ENCODE data around the gene WFDC1. TPM values are rescaled to one million over a fixed set of nuclear protein-coding genes. Genes with fewer than 3 reads are reported as not detected.

WFDC1 gene
- total and polyA plus RNA-seq, 2 of the 4 experiments (the other 2 are of a cell fraction) = 4.7 to 6.8 TPM

- H4K5ac ChIP-seq (ENCODE audit: low read depth, low read length) = no peak overlapping the region
- peaks cover 71% of the 10 kb centered on the region for H3K27me3 ChIP-seq (ENCODE audit: control insufficient read depth, insufficient read depth, low read length)
- no peak overlapping the region for H3K14ac ChIP-seq (replicated peaks; ENCODE audit: low read depth, low read length)
- no peak overlapping the region for H2AK9ac ChIP-seq (replicated peaks; ENCODE audit: low read depth, low read length, poor library complexity)
- no peak overlapping the region for H2BK15ac ChIP-seq (ENCODE audit: low read depth, low read length)
- TF ChIP-seq POLR2A (IDR thresholded peaks at IDR 0.05; ENCODE audit: low read depth, low read length) = no peak
- no peak for TF ChIP-seq CHD1 (IDR thresholded peaks at IDR 0.05; ENCODE audit: low read depth, low read length)
- TF ChIP-seq ELK1 (IDR thresholded peaks at IDR 0.05; ENCODE audit: borderline replicate concordance, low read depth, low read length) = no peak
- no peak for TF ChIP-seq BHLHE40 (IDR thresholded peaks at IDR 0.05; ENCODE audit: low read depth, low read length)
- no peak for TF ChIP-seq MXI1 (IDR thresholded peaks at IDR 0.05; ENCODE audit: borderline replicate concordance, low read depth, low read length)
- no peak for TF ChIP-seq CTCF (conservative IDR thresholded peaks at IDR 0.05; ENCODE audit: low read depth, low read length)
- TF ChIP-seq CEBPB (IDR thresholded peaks at IDR 0.05; ENCODE audit: low read depth, low read length) = no peak
- TF ChIP-seq, protein P1, sequence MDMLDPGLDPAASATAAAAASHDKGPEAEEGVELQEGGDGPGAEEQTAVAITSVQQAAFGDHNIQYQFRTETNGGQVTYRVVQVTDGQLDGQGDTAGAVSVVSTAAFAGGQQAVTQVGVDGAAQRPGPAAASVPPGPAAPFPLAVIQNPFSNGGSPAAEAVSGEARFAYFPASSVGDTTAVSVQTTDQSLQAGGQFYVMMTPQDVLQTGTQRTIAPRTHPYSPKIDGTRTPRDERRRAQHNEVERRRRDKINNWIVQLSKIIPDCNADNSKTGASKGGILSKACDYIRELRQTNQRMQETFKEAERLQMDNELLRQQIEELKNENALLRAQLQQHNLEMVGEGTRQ (IDR thresholded peaks at IDR 0.05; ENCODE audit: low read depth, low read length) = no peak
- no peak for TF ChIP-seq SMC3 (IDR thresholded peaks at IDR 0.05; ENCODE audit: low read depth, low read length)
- TF ChIP-seq RCOR1 (IDR thresholded peaks at IDR 0.05; ENCODE audit: insufficient replicate concordance, low read length) = no peak
- TF ChIP-seq MAFK (IDR thresholded peaks at IDR 0.05; ENCODE audit: low read depth, low read length) = no peak
- no peak for TF ChIP-seq RAD21 (IDR thresholded peaks at IDR 0.05; ENCODE audit: low read length)
- no peak for TF ChIP-seq MAZ (IDR thresholded peaks at IDR 0.05; ENCODE audit: borderline replicate concordance, low read depth, low read length)
- no peak for TF ChIP-seq RFX5 (IDR thresholded peaks at IDR 0.05; ENCODE audit: low read depth, low read length)
- no peak for TF ChIP-seq FOS (IDR thresholded peaks at IDR 0.05; ENCODE audit: low read depth, low read length)
- TF ChIP-seq NFE2L2 (IDR thresholded peaks at IDR 0.05; ENCODE audit: low read depth, low read length) = no peak
- no peaks in the 10 kb centered on the region for H4K20me1 ChIP-seq (ENCODE audit: insufficient read depth, low read length)
- H4K8ac ChIP-seq (ENCODE audit: low read depth in 2 of 2, low read length in 2 of 2) = no peak overlapping the region
- no peak for DNase-seq
- H3K56ac ChIP-seq (ENCODE audit: extremely low read depth, insufficient read depth, low read length) = no peak overlapping the region
- H3K18ac ChIP-seq (ENCODE audit: low read depth, low read length) = no peak overlapping the region
- H3K4me2 ChIP-seq (ENCODE audit: low read depth, low read length) = no peak overlapping the region
- no peak overlapping the region for H2BK120ac ChIP-seq (ENCODE audit: low read depth, low read length)
- H3K4me3 ChIP-seq (ENCODE audit: insufficient read depth, low read depth, low read length) = no peak overlapping the region
- BruUV-seq (replicated peaks) = no TSS peak
- H3K9me3 ChIP-seq (ENCODE audit: control insufficient read depth, insufficient read depth, low read length) = peaks cover 7% of the 10 kb centered on the region
- no peak overlapping the region for H3K4ac ChIP-seq (ENCODE audit: low read depth, low read length)
- H4K91ac ChIP-seq (ENCODE audit: insufficient read depth, low read depth, low read length) = no peak overlapping the region
- ChIA-PET POLR2A (ENCODE audit: unreplicated experiment) (no interaction called here), CTCF (interaction anchor here (0.8 kb wide), 1 partner anchor 25 kb away, joined by 3 read pairs; no protein-coding TSS in a partner anchor)
- H3K23ac ChIP-seq (ENCODE audit: low read depth, low read length) = no peak overlapping the region
- H2BK20ac ChIP-seq (ENCODE audit: low read depth, low read length) = no peak overlapping the region
- no peaks in the 10 kb centered on the region for H3K9me1 ChIP-seq (ENCODE audit: insufficient read depth, low read length)
- no peak overlapping the region for H3K9ac ChIP-seq (ENCODE audit: low read depth, low read length)
- H3K4me1 ChIP-seq (ENCODE audit: control insufficient read depth, insufficient read depth, low read length) = no peaks in the 10 kb centered on the region
- no peaks in the 10 kb centered on the region for H3K79me1 ChIP-seq (ENCODE audit: low read depth in 1 of 2, low read length in 2 of 2)
- no peak for ATAC-seq (ENCODE audit: low read depth)
- WGBS, 2 experiments (ENCODE audit: extremely low coverage in 2 of 2, insufficient read length in 1 of 2) = no CpG with 5 or more reads among the region's 6 CpGs
- H3K36me3 ChIP-seq (ENCODE audit: control insufficient read depth, insufficient read depth, low read length) = no peaks in the 10 kb centered on the region
- no peak overlapping the region for H3K27ac ChIP-seq (ENCODE audit: insufficient read depth, low read length)
- in situ Hi-C loops (cut with MboI; ENCODE audit: low sequenced_read_pairs) = no loop called here
- no peak overlapping the region for H2AK5ac ChIP-seq (ENCODE audit: low read depth, low read length)
- no peak overlapping the region for H2AFZ ChIP-seq (replicated peaks; ENCODE audit: low read length, poor library complexity)
- no peak overlapping the region for H2BK5ac ChIP-seq (ENCODE audit: low read depth, low read length, poor library complexity, severe bottlenecking)
- intact Hi-C loops (cut with micrococcal nuclease) = no loop called here
- dilution Hi-C loops (cut with HindIII; ENCODE audit: low sequenced_read_pairs, unreplicated experiment) = no loop called here
Observed at GRCh38 chr16:84247331-84247730, 47.3 kb upstream of the WFDC1 start.

All from IMR-90 (cell line).